OCI-LY7 (cell line): ENCODE data around the gene ZCRB1.

ENCODE experiments used
- EZH2phosphoT487 ChIP-seq: fragments of 200-600 bp; sonication (generic); IDR thresholded peaks from 2 replicates; pipeline ENCODE4 v1.6.1; 2018; ENCODE audit warnings: low read depth, borderline replicate concordance, mild to moderate bottlenecking, mixed run types, antibody characterized with exemption, low read length, moderate library complexity, mixed read lengths
- TF ChIP-seq, protein P1 (sequence below): fragments of 200-600 bp; sonication (generic); conservative IDR thresholded peaks from 2 replicates; pipeline ENCODE4 v1.5.1; 2014; ENCODE audit warnings: mild to moderate bottlenecking, antibody characterized with exemption, low read length, moderate library complexity, mixed read lengths

DNA sequence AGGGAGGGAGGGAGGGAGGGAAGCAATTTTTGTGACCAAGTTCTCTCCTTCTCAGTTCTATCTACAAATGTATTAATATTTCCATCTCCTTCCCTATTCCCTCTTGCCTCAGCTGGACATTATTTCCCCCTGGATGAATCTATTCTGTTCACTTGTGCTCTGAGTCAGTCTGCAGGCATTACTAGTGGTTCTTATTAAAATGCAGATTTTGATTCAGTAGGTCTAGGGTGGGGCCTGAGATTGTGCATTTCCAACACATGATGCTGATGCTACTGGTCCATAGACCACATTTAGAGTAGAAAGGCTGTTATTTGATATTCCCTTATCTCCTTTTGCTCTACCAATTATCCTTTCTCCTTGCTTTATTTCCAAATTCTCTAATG lies 47.8 kb downstream of the ZCRB1 start:
- TF ChIP-seq, protein P1, sequence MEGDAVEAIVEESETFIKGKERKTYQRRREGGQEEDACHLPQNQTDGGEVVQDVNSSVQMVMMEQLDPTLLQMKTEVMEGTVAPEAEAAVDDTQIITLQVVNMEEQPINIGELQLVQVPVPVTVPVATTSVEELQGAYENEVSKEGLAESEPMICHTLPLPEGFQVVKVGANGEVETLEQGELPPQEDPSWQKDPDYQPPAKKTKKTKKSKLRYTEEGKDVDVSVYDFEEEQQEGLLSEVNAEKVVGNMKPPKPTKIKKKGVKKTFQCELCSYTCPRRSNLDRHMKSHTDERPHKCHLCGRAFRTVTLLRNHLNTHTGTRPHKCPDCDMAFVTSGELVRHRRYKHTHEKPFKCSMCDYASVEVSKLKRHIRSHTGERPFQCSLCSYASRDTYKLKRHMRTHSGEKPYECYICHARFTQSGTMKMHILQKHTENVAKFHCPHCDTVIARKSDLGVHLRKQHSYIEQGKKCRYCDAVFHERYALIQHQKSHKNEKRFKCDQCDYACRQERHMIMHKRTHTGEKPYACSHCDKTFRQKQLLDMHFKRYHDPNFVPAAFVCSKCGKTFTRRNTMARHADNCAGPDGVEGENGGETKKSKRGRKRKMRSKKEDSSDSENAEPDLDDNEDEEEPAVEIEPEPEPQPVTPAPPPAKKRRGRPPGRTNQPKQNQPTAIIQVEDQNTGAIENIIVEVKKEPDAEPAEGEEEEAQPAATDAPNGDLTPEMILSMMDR, result no peak
- no peak for TF ChIP-seq EZH2phosphoT487
